Hepatocyte (in vitro differentiated cells): ENCODE measurements around the gene RPS6KL1. TPM values are rescaled to one million over a fixed set of nuclear protein-coding genes. Genes with fewer than 3 reads are reported as not detected.

Experiments
- DNase-seq: peaks from one replicate; pipeline ENCODE4 v3.0.0-alpha.2; 2016; ENCODE audit warnings: low spot score
- H2AFZ ChIP-seq: fragments of 200-600 bp; sonication (generic); 2 replicates; pipeline ENCODE4 v1.6.0; 2016; ENCODE audit warnings: antibody characterized with exemption, mild to moderate bottlenecking
- H3K27ac ChIP-seq: fragments of 200-600 bp; sonication (generic); 2 replicates; pipeline ENCODE4 v1.5.1; 2016; ENCODE audit warnings: mild to moderate bottlenecking
- H3K27me3 ChIP-seq: fragments of 200-600 bp; sonication (generic); 2 replicates; pipeline ENCODE4 v1.6.1; 2016
- H3K36me3 ChIP-seq: fragments of 200-600 bp; sonication (generic); replicated peaks from 2 replicates; pipeline ENCODE4 v1.5.1; 2016; ENCODE audit warnings: low read depth; ENCODE audit not compliant: insufficient read depth
- H3K4me1 ChIP-seq: fragments of 200-600 bp; sonication (generic); 2 replicates; pipeline ENCODE4 v1.5.1; 2016; ENCODE audit warnings: mild to moderate bottlenecking, moderate library complexity; ENCODE audit not compliant: insufficient read depth
- H3K4me2 ChIP-seq: fragments of 200-600 bp; sonication (generic); 2 replicates; pipeline ENCODE4 v1.6.0; 2016
- H3K4me3 ChIP-seq: fragments of 200-600 bp; sonication (generic); 2 replicates; pipeline ENCODE4 v1.5.1; 2016; ENCODE audit warnings: mild to moderate bottlenecking
- H3K79me2 ChIP-seq: fragments of 200-600 bp; sonication (generic); 2 replicates; pipeline ENCODE4 v1.6.0; 2017; ENCODE audit warnings: mild to moderate bottlenecking
- H3K9me2 ChIP-seq: fragments of 200-600 bp; sonication (generic); replicated peaks from 2 replicates; pipeline ENCODE4 v1.6.0; 2017; ENCODE audit warnings: mild to moderate bottlenecking; ENCODE audit not compliant: insufficient read depth
- H3K9me3 ChIP-seq: fragments of 200-600 bp; sonication (generic); 2 replicates; pipeline ENCODE4 v1.5.1; 2016; ENCODE audit warnings: low read depth, mild to moderate bottlenecking
- H4K20me1 ChIP-seq: fragments of 200-600 bp; sonication (generic); 2 replicates; pipeline ENCODE4 v1.6.0; 2016; ENCODE audit warnings: mild to moderate bottlenecking; ENCODE audit not compliant: insufficient read depth, poor library complexity, severe bottlenecking
- EZH2 ChIP-seq: fragments of 200-600 bp; sonication (generic); IDR thresholded peaks from 2 replicates; pipeline ENCODE4 v1.6.1; 2016; ENCODE audit warnings: antibody characterized with exemption, mild to moderate bottlenecking, borderline replicate concordance
- EZH2phosphoT487 ChIP-seq: fragments of 200-600 bp; sonication (generic); IDR thresholded peaks from one replicate; pipeline ENCODE4 v1.6.1; 2018; ENCODE audit warnings: antibody characterized with exemption, mild to moderate bottlenecking, low read depth, moderate library complexity; ENCODE audit not compliant: unreplicated experiment, severe bottlenecking
- WGBS: methylation state at CpG from one replicate; pipeline ENCODE4 v1.1.6; 2016; ENCODE audit warnings: low lambda C conversion rate; ENCODE audit errors: missing lambda C conversion rate; 5-methylcytosine and 5-hydroxymethylcytosine counted together
- polyA plus RNA-seq: library from polyadenylated mRNA; unstranded; fragments of >200 nt; fragmentation: Nextera tagmentation; extraction: Ambion mirVana; gene quantifications from 2 replicates; pipeline ENCODE4 v1.2.1, GENCODE V29; 2016
- total RNA-seq: library from RNA; depleted of rRNA; stranded (reverse); fragments of >200 nt; gene quantifications from 2 replicates; pipeline ENCODE4 v1.2.3, GENCODE V29; 2014
- TF ChIP-seq, protein P1 (sequence below): fragments of 200-600 bp; sonication (generic); IDR thresholded peaks from 2 replicates; pipeline ENCODE4 v1.5.1; 2016; ENCODE audit warnings: antibody characterized with exemption, mild to moderate bottlenecking; ENCODE audit not compliant: poor library complexity

The RPS6KL1 gene
- total and polyA plus RNA-seq, 2 experiments from 2014 or later: 0.18 to 0.57 TPM

DNA sequence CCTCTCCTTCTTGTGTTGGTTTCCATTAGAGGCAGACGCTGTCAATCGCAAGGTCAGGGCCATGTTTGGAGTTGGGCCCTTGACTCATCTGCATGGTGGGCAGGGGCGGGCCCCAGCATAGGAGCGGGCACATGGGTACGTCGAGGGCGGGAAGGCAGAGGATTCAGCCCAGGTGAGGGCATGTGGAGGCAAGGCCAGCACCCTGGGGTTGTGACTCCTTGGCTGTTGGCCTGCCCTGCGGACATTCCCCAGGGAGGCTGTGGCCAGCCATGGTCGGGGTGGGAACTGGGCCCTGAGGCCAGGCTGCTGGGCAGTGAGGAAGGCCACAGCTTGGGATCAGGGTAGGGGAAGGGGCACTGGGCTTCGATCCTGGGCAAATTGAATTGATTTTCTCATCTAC is 10.3 kb downstream of the RPS6KL1 start:
- H2AFZ ChIP-seq: no peak overlapping the region
- WGBS: 94% methylated on average over 10 of the region's 10 CpGs
- H3K4me1 ChIP-seq: no peaks in the 10 kb centered on the region
- H3K27me3 ChIP-seq: no peaks in the 10 kb centered on the region
- H3K4me3 ChIP-seq: no peak overlapping the region
- H3K9me3 ChIP-seq: no peaks in the 10 kb centered on the region
- no peaks in the 10 kb centered on the region for H3K36me3 ChIP-seq
- no peak for DNase-seq
- TF ChIP-seq, protein P1, sequence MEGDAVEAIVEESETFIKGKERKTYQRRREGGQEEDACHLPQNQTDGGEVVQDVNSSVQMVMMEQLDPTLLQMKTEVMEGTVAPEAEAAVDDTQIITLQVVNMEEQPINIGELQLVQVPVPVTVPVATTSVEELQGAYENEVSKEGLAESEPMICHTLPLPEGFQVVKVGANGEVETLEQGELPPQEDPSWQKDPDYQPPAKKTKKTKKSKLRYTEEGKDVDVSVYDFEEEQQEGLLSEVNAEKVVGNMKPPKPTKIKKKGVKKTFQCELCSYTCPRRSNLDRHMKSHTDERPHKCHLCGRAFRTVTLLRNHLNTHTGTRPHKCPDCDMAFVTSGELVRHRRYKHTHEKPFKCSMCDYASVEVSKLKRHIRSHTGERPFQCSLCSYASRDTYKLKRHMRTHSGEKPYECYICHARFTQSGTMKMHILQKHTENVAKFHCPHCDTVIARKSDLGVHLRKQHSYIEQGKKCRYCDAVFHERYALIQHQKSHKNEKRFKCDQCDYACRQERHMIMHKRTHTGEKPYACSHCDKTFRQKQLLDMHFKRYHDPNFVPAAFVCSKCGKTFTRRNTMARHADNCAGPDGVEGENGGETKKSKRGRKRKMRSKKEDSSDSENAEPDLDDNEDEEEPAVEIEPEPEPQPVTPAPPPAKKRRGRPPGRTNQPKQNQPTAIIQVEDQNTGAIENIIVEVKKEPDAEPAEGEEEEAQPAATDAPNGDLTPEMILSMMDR: no peak
- TF ChIP-seq EZH2phosphoT487: no peak
- TF ChIP-seq EZH2: no peak
- H3K79me2 ChIP-seq: no peaks in the 10 kb centered on the region
- no peaks in the 10 kb centered on the region for H4K20me1 ChIP-seq
- H3K27ac ChIP-seq: no peak overlapping the region
- H3K9me2 ChIP-seq: no peaks in the 10 kb centered on the region
- H3K4me2 ChIP-seq: no peak overlapping the region

DNA sequence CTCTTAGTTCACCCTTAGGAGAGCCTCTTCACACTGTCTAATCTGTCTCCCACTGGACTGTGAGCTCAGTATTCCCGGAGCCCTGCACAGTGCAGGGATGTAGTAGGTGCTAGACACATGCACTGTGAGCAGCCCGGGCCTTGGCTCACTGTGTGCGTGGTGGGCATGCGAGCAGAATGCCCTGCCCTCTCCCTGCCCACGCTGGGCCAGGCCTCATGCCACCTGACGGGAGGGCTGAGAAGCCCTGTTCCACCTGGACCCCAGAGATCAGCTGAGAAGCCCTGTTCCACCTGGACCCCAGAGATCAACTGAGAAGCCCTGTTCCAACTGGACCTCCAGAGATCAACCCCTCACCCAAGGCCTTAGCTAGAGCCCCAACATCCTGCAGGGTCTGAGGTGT is 10.9 kb downstream of the RPS6KL1 start:
- Histone ChIP-seq H3K9me3 (no peaks in the 10 kb centered on the region), H3K9me2 (no peaks in the 10 kb centered on the region)
- TF ChIP-seq, protein P1: no peak
- TF ChIP-seq EZH2phosphoT487 (no peak), EZH2 (no peak)

DNA sequence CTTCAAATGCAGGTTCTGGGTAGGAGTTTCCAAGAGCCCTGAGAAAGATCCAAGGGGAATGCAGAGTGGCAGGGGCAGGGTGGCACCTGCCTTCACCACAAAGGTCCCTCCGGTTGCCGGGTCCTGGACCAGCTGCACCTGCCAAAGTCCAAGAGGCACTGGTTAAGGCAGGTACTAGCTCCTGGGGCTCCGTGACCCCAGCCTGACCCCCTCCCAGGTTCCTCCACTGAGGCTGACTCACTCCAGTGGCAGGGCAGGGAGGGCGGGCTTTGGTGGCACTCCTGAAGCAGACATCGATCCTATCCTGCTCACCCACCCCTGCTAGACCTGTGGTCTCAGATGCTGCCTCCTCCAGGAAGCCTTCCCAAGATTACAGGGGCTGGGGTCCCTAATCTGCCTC is 11.4 kb downstream of the RPS6KL1 start:
- TF ChIP-seq EZH2 (no peak), EZH2phosphoT487 (no peak)
- TF ChIP-seq, protein P1: no peak

More for the DNA sequence above, 10.9 kb downstream of the RPS6KL1 start:
- H3K4me2 ChIP-seq: no peak overlapping the region
- WGBS: 94% methylated on average over 6 of the region's 6 CpGs
- no peak overlapping the region for H3K4me3 ChIP-seq
- no peak overlapping the region for H3K27ac ChIP-seq
- no peak overlapping the region for H2AFZ ChIP-seq
- no peaks in the 10 kb centered on the region for H3K4me1 ChIP-seq
- no peaks in the 10 kb centered on the region for H3K36me3 ChIP-seq
- H3K27me3 ChIP-seq: no peaks in the 10 kb centered on the region
- no peaks in the 10 kb centered on the region for H4K20me1 ChIP-seq
- H3K79me2 ChIP-seq: no peaks in the 10 kb centered on the region
- no peak for DNase-seq

DNA sequence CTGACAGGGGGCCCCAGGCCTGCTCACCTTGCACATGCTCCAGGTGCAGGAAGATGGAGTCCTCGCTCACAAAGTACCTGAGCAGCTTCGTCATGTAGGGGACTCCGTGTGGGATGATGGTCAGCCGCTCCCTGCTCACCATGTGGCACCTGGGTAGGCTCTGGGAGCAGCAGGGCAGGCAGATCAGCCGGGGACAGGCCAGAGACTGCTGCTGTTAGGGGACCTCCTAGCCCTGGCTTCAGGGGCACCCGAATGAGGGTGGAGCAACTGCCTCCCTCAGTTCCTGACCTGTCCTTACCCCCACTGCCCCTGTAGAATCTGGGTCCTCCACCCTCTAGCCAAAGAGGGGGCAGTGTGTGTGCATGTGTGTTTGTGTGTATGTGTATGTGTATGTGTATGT is 11.8 kb downstream of the RPS6KL1 start:
- no peaks in the 10 kb centered on the region for H3K9me3 ChIP-seq
- H3K4me2 ChIP-seq: no peak overlapping the region
- H3K4me1 ChIP-seq: no peaks in the 10 kb centered on the region
- no peaks in the 10 kb centered on the region for H3K79me2 ChIP-seq
- TF ChIP-seq EZH2phosphoT487 (no peak), EZH2 (no peak)
- TF ChIP-seq, protein P1: no peak
- no peak for DNase-seq
- H3K27ac ChIP-seq: no peak overlapping the region
- H3K9me2 ChIP-seq: no peaks in the 10 kb centered on the region
- no peak overlapping the region for H2AFZ ChIP-seq
- H3K27me3 ChIP-seq: no peaks in the 10 kb centered on the region
- H4K20me1 ChIP-seq: no peaks in the 10 kb centered on the region
- WGBS: 96% methylated on average over 6 of the region's 6 CpGs
- H3K4me3 ChIP-seq: no peak overlapping the region
- no peaks in the 10 kb centered on the region for H3K36me3 ChIP-seq

More for the DNA sequence above, 11.4 kb downstream of the RPS6KL1 start:
- Histone ChIP-seq H3K27ac (no peak overlapping the region), H3K27me3 (no peaks in the 10 kb centered on the region), H2AFZ (no peak overlapping the region), H3K4me1 (no peaks in the 10 kb centered on the region), H3K79me2 (no peaks in the 10 kb centered on the region), H3K9me2 (no peaks in the 10 kb centered on the region), H3K9me3 (no peaks in the 10 kb centered on the region), H3K4me2 (no peak overlapping the region), H3K36me3 (no peaks in the 10 kb centered on the region), H4K20me1 (no peaks in the 10 kb centered on the region), H3K4me3 (no peak overlapping the region)
- no peak for DNase-seq
- WGBS: 86% methylated on average over 5 of the region's 5 CpGs
